ENCODE data around the gene KDM7A. TPM values are rescaled to one million over a fixed set of nuclear protein-coding genes. Genes with fewer than 3 reads are reported as not detected.

KDM7A gene
- total and polyA plus RNA-seq, 10 of the 15 experiments (the other 5 are each of a cell fraction or from before 2014, with no cell fraction given): 0.07 to 0.96 (median 0.74) TPM

DNA sequence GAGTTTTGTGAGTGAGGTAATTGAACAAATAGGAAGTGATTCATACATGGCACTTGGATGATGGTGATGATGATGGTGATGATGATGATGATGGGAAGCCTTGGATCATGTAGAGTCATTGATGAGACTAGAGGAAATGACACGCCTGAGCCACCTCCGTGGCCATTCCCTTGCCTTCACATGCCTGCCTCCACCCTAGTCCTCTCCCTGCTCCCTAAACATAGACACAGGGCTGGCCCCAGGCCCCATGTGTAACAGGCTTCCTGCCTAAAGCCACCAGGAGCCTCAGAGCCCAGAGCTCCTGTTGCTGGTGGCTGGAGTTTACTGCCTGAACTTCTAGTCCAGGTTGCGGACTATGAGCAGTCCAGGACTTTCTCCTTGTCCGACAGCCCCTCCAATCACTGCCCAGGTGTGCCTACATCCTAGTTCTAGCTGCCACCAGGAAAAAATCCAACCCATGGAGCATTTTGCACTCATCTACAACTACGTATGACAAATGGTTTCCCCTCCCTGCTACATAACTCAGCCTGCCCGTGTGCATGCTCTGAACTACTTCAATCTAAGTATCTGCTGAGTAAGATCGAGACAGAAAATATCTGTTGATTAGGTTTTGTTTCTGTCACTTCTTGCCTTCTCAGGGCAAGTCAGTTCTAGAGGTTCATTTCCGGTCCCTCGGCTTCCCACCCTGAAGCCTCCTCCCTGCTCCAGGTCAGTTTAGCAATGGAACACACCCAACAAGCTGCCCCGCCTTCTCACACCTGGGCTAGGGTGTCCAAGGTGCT lies 35.5 kb upstream of the KDM7A start (continued):
- TF ChIP-seq YY1 (IDR thresholded peaks at IDR 0.05; ENCODE audit: low read depth, low read length) (no peak), TARDBP (IDR thresholded peaks at IDR 0.05; ENCODE audit: borderline replicate concordance) (no peak), STAT1 (conservative IDR thresholded peaks at IDR 0.05) (no peak), CREB1 (IDR thresholded peaks at IDR 0.05; ENCODE audit: low read depth) (peak; percentile 32; the same call in 1 of the 2 replicates), FOS (IDR thresholded peaks at IDR 0.05; ENCODE audit: borderline replicate concordance, extremely low read depth, insufficient read length) (no peak), EED (IDR thresholded peaks at IDR 0.05; ENCODE audit: low read depth) (peak; percentile 78), ATF7 (IDR thresholded peaks at IDR 0.05; ENCODE audit: low read depth) (peak; percentile 32; the same call in 1 of the 2 replicates), RUNX3 (IDR thresholded peaks at IDR 0.05; ENCODE audit: low read length) (peak; percentile 78), NFYA (IDR thresholded peaks at IDR 0.05; ENCODE audit: borderline replicate concordance, low read depth, low read length) (no peak), ZBED1 (IDR thresholded peaks at IDR 0.05; ENCODE audit: borderline replicate concordance) (peak; percentile 74; the same call in 1 of the 2 replicates), PML (IDR thresholded peaks at IDR 0.05; ENCODE audit: low read length) (peak; percentile 22; the same call in 1 of the 2 replicates), TCF3 (IDR thresholded peaks at IDR 0.05; ENCODE audit: borderline replicate concordance, insufficient read depth, low read depth, low read length) (peak; percentile 81; the same call in 1 of the 2 replicates), TBL1XR1 (IDR thresholded peaks at IDR 0.05; ENCODE audit: low read depth, low read length) (peak; percentile 45; the same call in 1 of the 2 replicates), SREBF1 (IDR thresholded peaks at IDR 0.05; ENCODE audit: low read length) (no peak), SREBF2 (IDR thresholded peaks at IDR 0.05; ENCODE audit: low read length) (no peak), NR2C1 (IDR thresholded peaks at IDR 0.05) (no peak), FOXM1 (IDR thresholded peaks at IDR 0.05; ENCODE audit: low read depth, low read length) (peak; percentile 46; the same call in 1 of the 2 replicates), TCF12 (IDR thresholded peaks at IDR 0.05; ENCODE audit: low read depth, low read length) (peak; percentile 41; the same call in 1 of the 2 replicates), GABPA (IDR thresholded peaks at IDR 0.05; ENCODE audit: low read depth) (peak; percentile 55; the same call in 1 of the 2 replicates), ZNF384 (IDR thresholded peaks at IDR 0.05; ENCODE audit: borderline replicate concordance, low read depth, low read length) (no peak), IRF4 (IDR thresholded peaks at IDR 0.05; ENCODE audit: low read depth, low read length) (peak; percentile 97), PAX5 (IDR thresholded peaks at IDR 0.05; ENCODE audit: borderline replicate concordance, low read depth, low read length) (peak; percentile 98), ETV6 (conservative IDR thresholded peaks at IDR 0.05 in 1 of 2, IDR thresholded peaks at IDR 0.05 in 1 of 2; ENCODE audit: borderline replicate concordance in 1 of 2, low read depth in 1 of 2) (peak in 1 of 2 experiments; percentile 71; a peak in 1 of 4 replicates), MEF2A (IDR thresholded peaks at IDR 0.05; ENCODE audit: insufficient read depth, low read depth, low read length) (0 out of 2 replicates have a peak, but pooled peaks have one; percentile 37), ZSCAN29 (IDR thresholded peaks at IDR 0.05) (no peak), ZNF24 (IDR thresholded peaks at IDR 0.05) (no peak), POU2F2 (IDR thresholded peaks at IDR 0.05; ENCODE audit: borderline replicate concordance, low read depth, low read length) (peak; percentile 57; the same call in 2 of the 3 replicates), BCL11A (IDR thresholded peaks at IDR 0.05; ENCODE audit: low read depth, low read length) (peak; percentile 81), IKZF1 (conservative IDR thresholded peaks at IDR 0.05) (peak; percentile 49), IKZF2 (IDR thresholded peaks at IDR 0.05) (peak; percentile 39 to 72; a peak in 3 of 4 replicates)
- TF ChIP-seq, protein P1, sequence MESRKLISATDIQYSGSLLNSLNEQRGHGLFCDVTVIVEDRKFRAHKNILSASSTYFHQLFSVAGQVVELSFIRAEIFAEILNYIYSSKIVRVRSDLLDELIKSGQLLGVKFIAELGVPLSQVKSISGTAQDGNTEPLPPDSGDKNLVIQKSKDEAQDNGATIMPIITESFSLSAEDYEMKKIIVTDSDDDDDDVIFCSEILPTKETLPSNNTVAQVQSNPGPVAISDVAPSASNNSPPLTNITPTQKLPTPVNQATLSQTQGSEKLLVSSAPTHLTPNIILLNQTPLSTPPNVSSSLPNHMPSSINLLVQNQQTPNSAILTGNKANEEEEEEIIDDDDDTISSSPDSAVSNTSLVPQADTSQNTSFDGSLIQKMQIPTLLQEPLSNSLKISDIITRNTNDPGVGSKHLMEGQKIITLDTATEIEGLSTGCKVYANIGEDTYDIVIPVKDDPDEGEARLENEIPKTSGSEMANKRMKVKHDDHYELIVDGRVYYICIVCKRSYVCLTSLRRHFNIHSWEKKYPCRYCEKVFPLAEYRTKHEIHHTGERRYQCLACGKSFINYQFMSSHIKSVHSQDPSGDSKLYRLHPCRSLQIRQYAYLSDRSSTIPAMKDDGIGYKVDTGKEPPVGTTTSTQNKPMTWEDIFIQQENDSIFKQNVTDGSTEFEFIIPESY (IDR thresholded peaks at IDR 0.05): no peak

Data from GM12878 (cell line).